HG03039 (cell line): ENCODE data around the gene EMP3.
"Not testable (repeated sequence)": the region's sequence is repeated elsewhere in the genome, so short reads cannot be mapped to it uniquely, and the experiment has no call there.

Source experiments
- ATAC-seq: cut with Tn5 transposase; IDR thresholded peaks from one replicate; pipeline ENCODE4 v1.9.1; 2021; ENCODE audit warnings: mild to moderate bottlenecking, moderate library complexity; ENCODE audit not compliant: unreplicated experiment

The EMP3 gene

GRCh38 chr19:48344892-48345291, 19.5 kb downstream of the EMP3 start:
- no peak for ATAC-seq

DNA sequence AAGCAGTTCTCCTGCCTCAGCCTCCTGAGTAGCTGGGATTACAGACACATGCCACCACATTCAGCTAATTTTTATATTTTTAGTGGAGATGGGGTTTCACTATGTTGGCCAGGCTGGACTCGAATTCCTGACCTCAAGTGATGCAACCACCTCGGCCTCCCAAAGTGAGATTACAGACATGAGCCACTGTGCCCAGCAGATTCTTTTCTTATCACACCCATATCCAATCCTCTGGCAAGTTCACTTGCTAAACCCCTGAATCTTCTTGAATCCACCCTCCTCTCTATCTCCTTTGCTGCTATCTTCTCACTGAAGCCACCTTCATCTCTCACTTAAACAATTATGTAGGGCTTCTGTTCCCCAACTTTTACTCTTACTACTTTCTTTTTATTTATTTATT, 20.8 kb downstream of the EMP3 start:
- ATAC-seq: no peak

DNA sequence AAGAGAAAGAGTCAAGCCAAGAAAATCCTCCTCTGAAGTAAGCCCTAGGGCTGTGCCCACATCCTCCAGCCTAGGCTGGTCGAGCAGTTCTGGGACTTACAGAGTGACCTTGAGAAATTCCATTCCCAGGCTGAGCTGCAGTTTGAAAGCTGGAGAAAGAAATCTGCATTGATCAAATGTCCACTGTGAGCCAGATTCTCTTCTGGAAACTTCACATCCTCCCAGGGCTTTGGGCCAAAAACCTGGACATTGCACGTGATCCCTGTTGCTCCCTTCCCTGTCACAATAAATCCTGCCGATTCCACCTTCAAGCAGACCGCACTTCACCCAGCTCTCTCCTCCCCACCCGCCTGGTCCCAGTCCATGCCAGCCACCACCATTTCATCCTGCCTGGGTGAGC, 22.7 kb downstream of the EMP3 start:
- ATAC-seq: no peak

DNA sequence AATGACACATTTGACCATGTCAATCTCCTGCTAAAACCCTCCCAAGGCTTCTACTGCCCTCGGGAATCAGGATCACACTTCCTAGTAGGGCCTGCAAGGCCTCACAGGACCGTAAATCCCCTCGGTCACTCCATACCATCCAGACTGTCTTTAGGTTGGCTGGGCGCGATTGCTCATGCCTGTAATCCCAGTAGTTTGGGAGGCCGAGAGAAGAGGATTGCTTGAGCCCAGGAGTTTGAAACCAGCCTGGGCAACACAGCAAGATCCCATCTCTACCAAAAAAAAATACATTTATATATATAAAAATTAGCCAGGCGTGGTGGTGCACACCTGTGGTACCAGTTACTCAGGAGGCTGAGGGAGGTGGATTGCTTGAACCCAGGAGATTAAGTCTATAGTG, 23.4 kb downstream of the EMP3 start:
- no peak for ATAC-seq

GRCh38 chr19:48350856-48351255, 25.5 kb downstream of the EMP3 start:
- ATAC-seq: no peak

DNA sequence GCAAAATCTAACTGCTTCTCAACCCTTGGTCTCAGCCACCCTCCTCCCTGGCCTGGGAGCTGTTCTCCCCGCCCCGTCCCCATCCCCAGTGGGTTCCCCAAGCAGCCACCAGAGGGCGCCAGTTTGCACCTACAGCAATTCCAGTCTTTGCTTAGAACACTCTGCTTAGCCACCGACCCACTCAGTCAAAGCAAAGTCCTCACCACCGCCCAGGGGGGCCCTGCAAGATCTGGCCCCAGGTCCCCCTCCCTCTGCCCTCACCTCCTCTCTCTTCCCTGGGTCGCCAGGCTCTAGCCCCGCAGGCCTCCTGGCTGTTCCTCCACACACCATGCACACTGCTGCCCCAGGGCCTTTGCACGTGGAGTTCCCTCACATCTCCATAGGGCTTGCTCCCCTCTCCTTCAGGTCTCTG, 26.0 kb downstream of the EMP3 start:
- no peak for ATAC-seq

DNA sequence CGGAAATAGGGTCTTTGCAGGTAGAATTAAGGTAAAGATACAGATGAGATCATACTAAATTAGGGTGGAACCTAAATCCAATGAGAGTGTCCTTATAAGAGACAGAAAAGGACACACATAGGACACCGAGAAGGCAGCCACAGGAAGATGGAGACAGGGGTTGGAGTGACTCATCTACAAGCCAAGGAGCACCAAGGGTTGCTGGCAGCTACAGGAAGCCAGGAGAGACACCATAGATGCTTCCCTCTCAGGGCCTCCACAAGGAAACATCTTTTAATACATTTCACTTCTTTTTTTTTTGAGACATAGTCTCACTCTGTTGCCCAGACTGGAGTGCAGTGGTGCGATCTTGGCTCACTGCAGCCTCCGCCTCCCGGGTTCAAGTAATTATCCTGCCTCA, 28.3 kb downstream of the EMP3 start:
- no peak for ATAC-seq

DNA sequence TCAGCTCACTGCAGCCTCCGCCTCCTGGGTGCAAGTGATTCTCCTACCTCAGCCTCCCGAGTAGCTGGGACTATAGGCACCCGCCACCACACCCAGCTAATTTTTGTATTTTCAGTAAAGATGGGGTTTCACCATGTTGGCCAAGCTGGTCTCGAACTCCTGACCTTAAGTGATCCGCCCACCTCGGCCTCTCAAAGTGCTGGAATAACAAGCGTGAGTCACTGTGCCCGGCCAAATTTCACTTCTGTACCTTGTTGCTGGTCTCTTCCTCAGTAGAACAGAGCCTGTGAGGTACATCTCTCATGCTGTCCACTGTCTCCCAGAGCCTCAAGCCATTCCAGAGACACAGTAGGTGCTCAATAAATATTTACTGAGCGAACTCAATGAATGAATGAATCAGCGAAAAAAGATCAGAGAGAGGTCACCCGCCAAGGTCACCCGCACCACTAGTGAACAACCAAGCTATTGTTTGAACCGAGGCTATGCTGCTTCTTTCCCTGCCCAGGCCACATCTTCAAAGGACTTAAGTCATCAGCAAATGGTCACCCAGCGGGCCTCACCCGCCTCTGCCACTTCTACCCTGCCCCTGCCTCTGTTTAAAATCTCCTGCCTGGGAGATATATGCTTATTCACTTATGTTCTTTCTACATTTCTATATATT, 29.1 kb downstream of the EMP3 start:
- no peak for ATAC-seq

DNA sequence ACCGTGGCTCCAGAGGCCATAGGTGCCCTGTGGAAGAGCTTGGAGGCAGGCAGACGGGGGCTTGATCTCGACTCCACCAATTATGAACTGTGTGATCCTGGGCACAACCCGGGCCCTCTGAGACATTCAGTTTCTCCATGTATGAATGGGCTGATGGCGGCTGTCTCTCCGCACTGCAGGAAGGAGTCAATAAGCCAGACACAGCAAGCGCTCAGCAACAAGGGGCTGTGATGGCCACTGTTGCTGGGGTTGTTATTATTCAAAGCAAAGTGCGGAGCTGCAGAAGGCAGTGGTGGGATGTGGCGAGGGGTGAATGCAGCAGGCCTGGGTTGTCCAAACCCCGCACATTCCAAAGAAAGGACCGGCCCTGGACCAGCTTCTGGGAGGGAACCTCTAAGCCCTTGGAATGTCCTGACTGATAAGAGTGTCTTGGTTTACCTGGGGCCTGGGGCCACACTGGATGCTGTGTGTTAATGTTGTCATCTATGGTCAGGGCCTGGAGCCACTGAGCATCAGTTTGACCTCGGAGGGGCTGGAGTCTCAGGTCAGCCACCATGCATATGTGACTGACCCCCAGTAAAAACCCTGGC, 30.1 kb downstream of the EMP3 start:
- ATAC-seq: no peak

DNA sequence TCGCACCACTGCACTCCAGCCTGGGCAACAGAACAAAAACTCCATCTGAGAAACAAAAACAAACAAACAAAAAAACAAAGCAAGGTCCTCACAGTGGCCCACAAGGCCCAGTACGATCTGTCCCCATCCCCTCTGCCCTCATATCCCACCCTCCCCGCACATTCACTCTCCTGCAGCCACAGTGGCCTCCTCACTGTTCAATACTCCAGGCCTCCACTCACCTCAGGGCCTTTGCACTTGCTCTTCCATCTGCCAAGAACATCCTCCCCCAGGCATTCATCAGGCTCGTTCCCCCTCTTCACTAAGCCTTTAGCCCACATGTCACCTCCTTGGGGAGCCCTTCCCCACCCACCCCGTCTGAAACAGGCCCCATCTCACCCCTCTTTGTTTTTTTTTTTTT, 33.8 kb downstream of the EMP3 start:
- ATAC-seq: no peak

DNA sequence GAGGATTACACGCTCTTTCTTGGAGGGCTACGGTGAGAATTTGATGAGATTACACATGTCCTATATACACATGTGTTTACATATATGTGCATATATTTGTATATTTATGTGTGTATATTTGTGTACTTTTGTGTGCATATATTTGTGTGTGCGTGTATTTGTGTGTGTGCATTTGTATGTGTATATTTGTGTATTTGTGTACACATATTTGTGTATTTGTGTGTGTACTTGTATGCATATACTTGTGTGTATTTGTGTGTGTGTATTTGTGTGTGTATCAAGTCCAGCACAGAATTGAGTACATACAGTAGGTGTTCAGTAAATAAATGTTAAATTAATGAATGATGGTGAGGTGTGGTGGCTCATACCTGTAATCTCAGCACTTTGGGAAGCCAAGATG, 36.6 kb downstream of the EMP3 start:
- ATAC-seq: no peak

DNA sequence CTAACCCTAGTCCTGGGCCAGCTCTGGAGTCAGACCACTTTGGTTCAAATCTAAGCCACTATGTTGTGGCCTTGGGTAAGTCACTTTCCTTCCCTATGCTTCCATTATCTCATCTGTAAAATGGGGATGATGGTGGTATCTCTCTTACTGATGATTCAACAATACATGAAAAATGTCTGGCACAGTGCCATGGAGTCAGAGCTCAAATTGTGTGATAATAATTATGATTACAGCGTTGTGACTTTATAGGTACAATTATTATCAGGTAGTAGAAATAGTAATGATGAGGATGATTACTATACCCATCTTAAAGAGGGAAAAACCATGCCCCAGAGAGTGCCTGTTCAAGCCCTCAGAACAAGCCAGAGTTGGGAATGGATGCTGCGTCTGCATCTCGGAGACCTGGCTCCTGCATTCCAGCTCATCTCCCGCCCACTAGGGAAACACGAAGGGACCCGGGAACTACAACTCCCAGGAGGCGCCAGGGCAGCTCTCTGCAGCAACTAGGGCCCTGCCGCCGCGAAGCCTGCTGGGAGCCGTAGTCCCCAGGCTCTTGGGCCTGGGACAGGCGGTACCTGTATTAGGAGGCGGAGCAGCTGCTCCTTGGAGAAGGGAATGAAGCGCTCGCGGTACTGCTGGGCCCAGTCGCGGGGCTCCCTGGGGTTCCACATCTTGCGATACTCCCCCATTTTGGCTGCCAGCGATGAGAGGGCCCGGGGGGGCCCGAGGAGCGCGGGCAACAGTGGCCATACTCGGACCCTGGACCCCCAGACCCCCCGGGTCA, 37.6 kb downstream of the EMP3 start:
- ATAC-seq: peak; percentile 41

DNA sequence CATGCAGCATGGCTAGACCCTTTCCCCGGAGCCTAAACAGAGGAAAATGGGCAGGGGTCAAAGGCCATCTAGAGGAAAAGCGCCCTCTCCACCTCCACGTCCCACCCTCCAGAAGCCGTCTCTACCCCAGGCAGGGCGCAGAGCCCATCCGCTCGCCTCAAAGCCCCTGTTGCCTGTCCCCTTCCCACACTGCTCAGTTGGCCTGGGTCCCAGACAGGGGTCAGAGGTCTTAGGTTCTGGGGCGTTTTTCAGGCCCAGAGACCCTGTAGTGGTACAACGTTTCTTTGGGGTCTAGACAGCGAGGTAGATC, 38.1 kb downstream of the EMP3 start:
- peak; percentile 6 for ATAC-seq

GRCh38 chr19:48363810-48364597, 38.7 kb downstream of the EMP3 start, which contains the start of the genes SYNGR4 and TMEM143:
TSS of gene SYNGR4 (plus strand) at chr19:48364367. CDS start at chr19:48365843, 1,476 bp downstream.
TSS of gene TMEM143 (minus strand) at chr19:48363940. CDS start at chr19:48363920, 20 bp downstream.
- peak; percentile 64 for ATAC-seq

DNA sequence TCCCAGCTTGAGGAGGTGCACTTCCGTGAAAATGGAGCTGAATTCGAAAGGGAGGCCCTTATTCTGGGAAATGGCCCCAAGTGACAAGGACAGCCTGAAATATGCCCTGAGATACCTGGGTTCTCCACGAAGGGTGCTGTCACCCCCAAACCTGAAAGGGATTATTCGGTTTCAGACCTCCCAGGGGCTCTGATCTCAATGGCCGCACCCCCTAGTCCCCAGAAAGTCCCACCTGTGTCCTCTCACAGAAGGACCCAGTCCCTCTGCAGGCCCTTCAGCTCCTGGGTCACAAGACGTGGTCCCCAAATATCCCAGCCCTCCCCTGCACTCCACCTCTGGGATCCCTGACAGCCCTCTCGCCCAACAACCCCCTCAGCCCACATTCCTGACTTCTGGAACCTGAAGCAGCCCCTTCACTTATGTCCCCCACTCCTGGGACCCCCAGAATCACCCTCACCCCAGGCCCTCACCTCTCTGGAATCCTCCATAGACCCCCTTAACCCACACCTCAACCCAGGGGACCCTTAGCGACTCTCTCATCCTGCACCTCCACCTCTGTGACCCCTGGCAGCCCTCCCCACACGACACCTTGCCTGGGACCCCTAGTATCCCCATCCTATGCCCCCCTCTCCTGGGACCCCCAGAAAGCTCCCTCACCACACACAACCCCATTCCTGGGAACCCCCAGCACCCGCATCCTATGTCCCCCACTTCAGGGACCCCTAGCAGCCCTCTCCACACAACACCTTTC, 39.4 kb downstream of the EMP3 start:
- no peak for ATAC-seq

- no peak for ATAC-seq
Measured at GRCh38 chr19:48365602-48366001, 40.2 kb downstream of the EMP3 start.

- ATAC-seq: no peak
Measured at GRCh38 chr19:48367855-48368254, 42.5 kb downstream of the EMP3 start.

GRCh38 chr19:48368936-48369335, 43.6 kb downstream of the EMP3 start:
- ATAC-seq: no peak

- ATAC-seq: no peak
Measured at GRCh38 chr19:48370955-48371354, 45.6 kb downstream of the EMP3 start.

GRCh38 chr19:48371367-48371766, 46.0 kb downstream of the EMP3 start:
- no peak for ATAC-seq

DNA sequence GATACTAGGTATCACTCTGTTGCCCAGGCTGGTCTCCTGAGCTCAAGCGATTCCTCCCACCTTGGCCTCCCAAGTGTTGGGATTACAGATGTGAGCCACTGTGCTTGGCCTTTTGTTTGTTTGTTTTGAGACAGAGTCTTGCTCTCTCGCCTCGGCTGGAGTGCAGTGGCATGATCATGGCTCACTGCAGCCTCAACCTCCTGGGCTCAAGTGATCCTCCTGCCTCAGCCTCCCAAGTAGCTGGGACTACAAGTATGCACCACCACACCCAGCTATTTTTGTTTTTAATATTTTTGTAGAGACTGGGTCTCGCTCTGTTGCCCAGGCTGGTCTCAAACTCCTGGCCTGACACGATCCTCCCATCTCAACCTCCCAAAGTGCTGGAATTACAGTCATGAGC, 46.4 kb downstream of the EMP3 start:
- ATAC-seq: not testable (repeated sequence)
